PFSK-1 (cell line): ENCODE measurements around the gene C19orf38.

Experiments
- FOXP2 ChIP-seq: optimal IDR thresholded peaks from 2 replicates; pipeline ENCODE3; 2011; ENCODE audit warnings: borderline replicate concordance, control low read depth, inconsistent platforms; ENCODE audit not compliant: insufficient read depth; ENCODE audit errors: extremely low read length, extremely low read depth
- POLR2AphosphoS5 ChIP-seq: IDR thresholded peaks from 2 replicates; pipeline ENCODE4 v1.6.1; 2012; ENCODE audit warnings: low read depth, mild to moderate bottlenecking, control low read depth, low read length, moderate library complexity
- REST ChIP-seq, 2 experiments: IDR thresholded peaks; 2 replicates each; pipeline versions ENCODE4 v1.6.1 to v1.8.0; 2011 to 2012; ENCODE audit warnings: low read depth in 2 of 2, low read length in 2 of 2, control low read depth in 1 of 2, inconsistent platforms in 1 of 2, mild to moderate bottlenecking in 1 of 2, moderate library complexity in 1 of 2; ENCODE audit not compliant: insufficient read depth in 1 of 2
- SIN3A ChIP-seq: IDR thresholded peaks from 2 replicates; pipeline ENCODE4 v1.6.1; 2012; ENCODE audit warnings: mild to moderate bottlenecking, low read length, moderate library complexity, borderline replicate concordance; ENCODE audit not compliant: insufficient read depth
- TAF1 ChIP-seq: IDR thresholded peaks from 2 replicates; pipeline ENCODE4 v1.6.1; 2012; ENCODE audit warnings: low read length, control low read depth, borderline replicate concordance; ENCODE audit not compliant: insufficient read depth

C19orf38 gene

DNA sequence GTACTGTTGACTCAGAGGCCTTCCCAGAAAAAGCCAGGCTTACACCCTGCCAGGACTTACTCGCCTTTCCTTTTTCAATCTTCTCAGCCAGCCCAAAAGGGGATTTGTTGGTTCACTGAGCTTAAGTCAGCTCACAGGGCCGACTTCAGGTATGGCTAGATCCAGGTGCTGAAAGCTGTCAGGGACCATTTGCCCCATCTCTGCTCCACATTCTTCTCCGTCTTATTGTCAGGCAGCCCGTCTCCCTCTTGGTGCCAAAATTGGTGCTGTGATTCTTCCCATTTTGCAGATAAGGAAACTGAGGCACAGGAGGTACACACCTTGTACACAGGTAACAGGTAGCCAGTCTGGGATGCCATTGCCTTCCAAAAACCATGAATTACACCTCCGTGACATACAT is 2.4 kb downstream of the C19orf38 start:
- TF ChIP-seq SIN3A (no peak), TAF1 (no peak), REST (IDR thresholded peaks at IDR 0.05; ENCODE audit: insufficient read depth in 1 of 2, low read depth in 2 of 2, low read length in 2 of 2) (no peak), POLR2AphosphoS5 (no peak), FOXP2 (no peak)

- no peak for TF ChIP-seq SIN3A
- no peak for TF ChIP-seq FOXP2
- TF ChIP-seq POLR2AphosphoS5 = no peak
- TF ChIP-seq REST (IDR thresholded peaks at IDR 0.05; ENCODE audit: insufficient read depth in 1 of 2, low read depth in 2 of 2, low read length in 2 of 2) = no peak
- no peak for TF ChIP-seq TAF1
Observed at GRCh38 chr19:10852098-10852800, 4.0 kb downstream of the C19orf38 start.

GRCh38 chr19:10852941-10853340 is 4.7 kb downstream of the C19orf38 start:
- TF ChIP-seq POLR2AphosphoS5 (no peak), TAF1 (no peak), FOXP2 (no peak), REST (IDR thresholded peaks at IDR 0.05; ENCODE audit: insufficient read depth in 1 of 2, low read depth in 2 of 2, low read length in 2 of 2) (no peak), SIN3A (no peak)

DNA sequence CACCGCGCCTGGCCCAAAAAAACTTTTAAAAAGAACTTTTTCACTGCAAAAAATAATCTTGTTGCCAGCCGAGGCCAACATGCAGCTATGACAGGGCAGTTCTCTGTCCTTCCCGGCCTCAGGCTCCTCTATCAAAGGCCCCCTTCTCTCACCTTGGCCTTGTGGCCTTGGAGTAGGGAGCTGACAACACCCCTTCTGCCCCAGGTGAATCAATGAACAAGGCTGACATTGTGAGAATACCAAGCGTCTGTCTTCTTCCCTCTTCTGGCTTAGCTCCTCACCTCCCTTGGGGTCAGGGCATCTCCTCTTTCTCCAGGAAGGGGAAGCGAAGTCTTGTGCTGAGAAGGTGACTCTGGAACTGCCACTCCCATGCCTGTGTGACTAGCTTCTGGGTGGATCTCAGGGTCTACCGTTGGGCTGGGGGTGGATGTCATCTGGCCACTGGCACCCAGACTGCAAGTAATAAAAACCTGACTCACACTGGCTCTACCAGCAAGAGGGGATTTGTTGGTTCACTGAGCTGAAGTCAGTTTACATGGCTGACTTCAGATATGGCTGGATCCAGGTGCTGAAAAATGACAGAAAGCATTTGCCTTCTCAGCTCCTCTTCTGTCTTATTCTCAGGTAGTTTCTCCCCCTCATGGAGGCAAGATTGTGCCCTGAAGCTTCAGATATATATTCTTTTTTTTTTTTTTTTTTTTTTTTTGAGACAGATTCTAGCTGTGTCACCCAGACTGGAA is 6.3 kb downstream of the C19orf38 start:
- TF ChIP-seq POLR2AphosphoS5 = no peak
- no peak for TF ChIP-seq FOXP2
- TF ChIP-seq REST (IDR thresholded peaks at IDR 0.05; ENCODE audit: insufficient read depth in 1 of 2, low read depth in 2 of 2, low read length in 2 of 2) = no peak
- TF ChIP-seq TAF1 = no peak
- no peak for TF ChIP-seq SIN3A
